Measurements from ENCODE around the gene RNASEL.

DNA sequence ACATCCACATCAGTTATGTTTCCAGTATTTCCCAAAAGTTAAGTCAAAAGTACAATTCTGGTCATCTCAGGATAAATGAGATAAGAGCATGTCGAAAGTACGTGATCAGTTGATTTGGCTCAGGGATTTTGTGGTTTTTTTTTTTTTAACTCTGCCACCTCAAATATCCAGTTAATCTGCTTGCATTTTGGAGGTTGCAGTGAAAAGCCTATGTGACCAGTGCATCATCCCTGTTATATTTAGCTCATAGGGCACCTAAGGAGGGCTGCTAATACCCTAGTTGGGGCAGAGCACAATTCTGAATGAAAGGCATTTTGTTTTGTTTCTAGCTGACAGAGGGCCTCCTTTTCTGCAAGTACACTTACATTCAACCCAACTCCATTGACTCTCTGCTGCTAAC lies 46.8 kb upstream of the RNASEL start:
- TF ChIP-seq, protein P1, sequence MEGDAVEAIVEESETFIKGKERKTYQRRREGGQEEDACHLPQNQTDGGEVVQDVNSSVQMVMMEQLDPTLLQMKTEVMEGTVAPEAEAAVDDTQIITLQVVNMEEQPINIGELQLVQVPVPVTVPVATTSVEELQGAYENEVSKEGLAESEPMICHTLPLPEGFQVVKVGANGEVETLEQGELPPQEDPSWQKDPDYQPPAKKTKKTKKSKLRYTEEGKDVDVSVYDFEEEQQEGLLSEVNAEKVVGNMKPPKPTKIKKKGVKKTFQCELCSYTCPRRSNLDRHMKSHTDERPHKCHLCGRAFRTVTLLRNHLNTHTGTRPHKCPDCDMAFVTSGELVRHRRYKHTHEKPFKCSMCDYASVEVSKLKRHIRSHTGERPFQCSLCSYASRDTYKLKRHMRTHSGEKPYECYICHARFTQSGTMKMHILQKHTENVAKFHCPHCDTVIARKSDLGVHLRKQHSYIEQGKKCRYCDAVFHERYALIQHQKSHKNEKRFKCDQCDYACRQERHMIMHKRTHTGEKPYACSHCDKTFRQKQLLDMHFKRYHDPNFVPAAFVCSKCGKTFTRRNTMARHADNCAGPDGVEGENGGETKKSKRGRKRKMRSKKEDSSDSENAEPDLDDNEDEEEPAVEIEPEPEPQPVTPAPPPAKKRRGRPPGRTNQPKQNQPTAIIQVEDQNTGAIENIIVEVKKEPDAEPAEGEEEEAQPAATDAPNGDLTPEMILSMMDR (conservative IDR thresholded peaks at IDR 0.05 in 1 of 2, IDR thresholded peaks at IDR 0.05 in 1 of 2; ENCODE audit: extremely low read depth in 1 of 2, insufficient read depth in 1 of 2, low read depth in 1 of 2, low read length in 2 of 2): no peak
- TF ChIP-seq EZH2 (IDR thresholded peaks at IDR 0.05; ENCODE audit: borderline replicate concordance, low read length): no peak
